ENCODE measurements around the gene RAD9B. TPM values are rescaled to one million over a fixed set of nuclear protein-coding genes. Genes with fewer than 3 reads are reported as not detected.

The RAD9B gene
- total and polyA plus RNA-seq, 2 donors (not counting 1 experiment from before 2014, with no cell fraction given) = 0.40 to 0.50 TPM

- peaks cover 15% of the 10 kb centered on the region for H3K4me1 ChIP-seq (ENCODE audit: control insufficient read depth, extremely low read depth, insufficient read depth, low read length)
- no peaks in the 10 kb centered on the region for H3K79me2 ChIP-seq (ENCODE audit: control insufficient read depth, insufficient read depth, low read length)
- TF ChIP-seq, protein P1, sequence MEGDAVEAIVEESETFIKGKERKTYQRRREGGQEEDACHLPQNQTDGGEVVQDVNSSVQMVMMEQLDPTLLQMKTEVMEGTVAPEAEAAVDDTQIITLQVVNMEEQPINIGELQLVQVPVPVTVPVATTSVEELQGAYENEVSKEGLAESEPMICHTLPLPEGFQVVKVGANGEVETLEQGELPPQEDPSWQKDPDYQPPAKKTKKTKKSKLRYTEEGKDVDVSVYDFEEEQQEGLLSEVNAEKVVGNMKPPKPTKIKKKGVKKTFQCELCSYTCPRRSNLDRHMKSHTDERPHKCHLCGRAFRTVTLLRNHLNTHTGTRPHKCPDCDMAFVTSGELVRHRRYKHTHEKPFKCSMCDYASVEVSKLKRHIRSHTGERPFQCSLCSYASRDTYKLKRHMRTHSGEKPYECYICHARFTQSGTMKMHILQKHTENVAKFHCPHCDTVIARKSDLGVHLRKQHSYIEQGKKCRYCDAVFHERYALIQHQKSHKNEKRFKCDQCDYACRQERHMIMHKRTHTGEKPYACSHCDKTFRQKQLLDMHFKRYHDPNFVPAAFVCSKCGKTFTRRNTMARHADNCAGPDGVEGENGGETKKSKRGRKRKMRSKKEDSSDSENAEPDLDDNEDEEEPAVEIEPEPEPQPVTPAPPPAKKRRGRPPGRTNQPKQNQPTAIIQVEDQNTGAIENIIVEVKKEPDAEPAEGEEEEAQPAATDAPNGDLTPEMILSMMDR (conservative IDR thresholded peaks at IDR 0.05 in 1 of 2, IDR thresholded peaks at IDR 0.05 in 1 of 2; ENCODE audit: low read depth in 1 of 2, low read length in 2 of 2) = no peak
- TF ChIP-seq EZH2 (IDR thresholded peaks at IDR 0.05; ENCODE audit: low read length, missing control alignments) = no peak
- no peaks in the 10 kb centered on the region for H4K20me1 ChIP-seq (ENCODE audit: control insufficient read depth, extremely low read depth, insufficient read depth, low read length)
- no peaks in the 10 kb centered on the region for H3K9me3 ChIP-seq (ENCODE audit: control insufficient read depth, insufficient read depth, low read depth, low read length)
- H3K4me2 ChIP-seq (ENCODE audit: extremely low read depth, insufficient read depth, low read length) = no peak overlapping the region
- peaks cover under 1% of the 10 kb centered on the region for H3K36me3 ChIP-seq (ENCODE audit: control insufficient read depth, insufficient read depth, low read length)
- no peak overlapping the region for H2AFZ ChIP-seq (ENCODE audit: low read length)
- DNase-seq (ENCODE audit: low read depth in 2 of 2) = no peak
- no peak overlapping the region for H3K9ac ChIP-seq (ENCODE audit: insufficient read depth, low read length)
- H3K27ac ChIP-seq (ENCODE audit: insufficient read depth, low read length) = no peak overlapping the region
- no peak overlapping the region for H3K4me3 ChIP-seq (replicated peaks in 1 of 4; ENCODE audit: control extremely low read depth in 1 of 4, insufficient read depth in 1 of 4, low read depth in 3 of 4, low read length in 4 of 4)
- no peaks in the 10 kb centered on the region for H3K27me3 ChIP-seq (ENCODE audit: control insufficient read depth, insufficient read depth, low read length)
These were observed 30.5 kb downstream of the RAD9B start for GRCh38 chr12:110532644-110533043.

DNA sequence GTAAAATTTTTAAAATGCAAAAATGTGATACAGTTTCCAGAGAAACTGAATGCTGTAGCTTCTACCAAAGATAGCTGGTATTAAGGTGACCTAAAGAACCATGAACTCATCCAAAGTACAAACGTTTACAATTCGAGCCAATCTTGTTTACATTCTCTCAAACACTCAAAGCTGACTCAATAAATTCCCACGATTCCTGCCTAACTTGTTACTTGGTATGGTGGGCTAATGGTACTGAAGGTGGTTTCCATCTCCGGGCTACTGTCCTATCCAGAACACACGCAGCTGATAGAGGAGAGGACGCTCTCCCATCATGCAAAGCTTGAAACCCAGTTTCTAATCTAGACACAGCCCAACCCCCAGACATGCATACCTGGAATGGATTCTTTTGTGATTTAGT, 31.5 kb downstream of the RAD9B start:
- peak; percentile 50 to 61 for DNase-seq (ENCODE audit: low read depth in 2 of 2)
- no peak for TF ChIP-seq EZH2 (IDR thresholded peaks at IDR 0.05; ENCODE audit: low read length, missing control alignments)
- TF ChIP-seq, protein P1 (conservative IDR thresholded peaks at IDR 0.05 in 1 of 2, IDR thresholded peaks at IDR 0.05 in 1 of 2; ENCODE audit: low read depth in 1 of 2, low read length in 2 of 2) = no peak

DNA sequence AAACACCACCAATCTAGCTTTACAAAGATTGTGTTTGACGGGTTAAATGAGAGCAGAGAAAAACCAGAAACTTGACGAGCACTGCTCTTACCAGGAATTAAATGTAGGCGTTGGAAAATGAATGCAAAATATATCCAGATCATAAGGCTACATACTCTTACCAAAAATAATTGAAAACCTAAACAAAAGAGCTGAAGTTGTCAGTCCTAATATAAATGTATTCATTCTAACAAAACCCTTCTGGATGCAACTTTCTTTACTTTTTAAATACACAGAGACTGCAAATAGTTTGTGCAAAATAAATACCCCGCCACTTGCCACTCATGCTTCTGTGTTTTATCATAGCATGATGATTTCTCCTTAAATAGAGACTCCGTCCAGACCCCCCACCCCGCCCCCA, 32.7 kb downstream of the RAD9B start:
- no peak overlapping the region for H3K27ac ChIP-seq (ENCODE audit: insufficient read depth, low read length)
- H3K27me3 ChIP-seq (ENCODE audit: control insufficient read depth, insufficient read depth, low read length) = no peaks in the 10 kb centered on the region
- H3K9me3 ChIP-seq (ENCODE audit: control insufficient read depth, insufficient read depth, low read depth, low read length) = no peaks in the 10 kb centered on the region
- no peak for TF ChIP-seq EZH2 (IDR thresholded peaks at IDR 0.05; ENCODE audit: low read length, missing control alignments)
- TF ChIP-seq, protein P1 (conservative IDR thresholded peaks at IDR 0.05 in 1 of 2, IDR thresholded peaks at IDR 0.05 in 1 of 2; ENCODE audit: low read depth in 1 of 2, low read length in 2 of 2) = no peak
- H3K4me1 ChIP-seq (ENCODE audit: control insufficient read depth, extremely low read depth, insufficient read depth, low read length) = peaks cover 15% of the 10 kb centered on the region
- H3K9ac ChIP-seq (ENCODE audit: insufficient read depth, low read length) = no peak overlapping the region
- no peak overlapping the region for H3K4me3 ChIP-seq (replicated peaks in 1 of 4; ENCODE audit: control extremely low read depth in 1 of 4, insufficient read depth in 1 of 4, low read depth in 3 of 4, low read length in 4 of 4)
- H3K79me2 ChIP-seq (ENCODE audit: control insufficient read depth, insufficient read depth, low read length) = no peaks in the 10 kb centered on the region
- no peak overlapping the region for H3K4me2 ChIP-seq (ENCODE audit: extremely low read depth, insufficient read depth, low read length)
- no peak overlapping the region for H2AFZ ChIP-seq (ENCODE audit: low read length)
- no peak for DNase-seq (ENCODE audit: low read depth in 2 of 2)
- no peaks in the 10 kb centered on the region for H4K20me1 ChIP-seq (ENCODE audit: control insufficient read depth, extremely low read depth, insufficient read depth, low read length)
- peaks cover 4% of the 10 kb centered on the region for H3K36me3 ChIP-seq (ENCODE audit: control insufficient read depth, insufficient read depth, low read length)

More for the DNA sequence above, 31.5 kb downstream of the RAD9B start:
- Histone ChIP-seq H3K27me3 (ENCODE audit: control insufficient read depth, insufficient read depth, low read length) (no peaks in the 10 kb centered on the region), H3K9me3 (ENCODE audit: control insufficient read depth, insufficient read depth, low read depth, low read length) (no peaks in the 10 kb centered on the region), H3K9ac (ENCODE audit: insufficient read depth, low read length) (no peak overlapping the region), H2AFZ (ENCODE audit: low read length) (no peak overlapping the region), H3K36me3 (ENCODE audit: control insufficient read depth, insufficient read depth, low read length) (peaks cover 4% of the 10 kb centered on the region), H3K4me3 (replicated peaks in 1 of 4; ENCODE audit: control extremely low read depth in 1 of 4, insufficient read depth in 1 of 4, low read depth in 3 of 4, low read length in 4 of 4) (no peak overlapping the region), H3K79me2 (ENCODE audit: control insufficient read depth, insufficient read depth, low read length) (no peaks in the 10 kb centered on the region), H3K4me2 (ENCODE audit: extremely low read depth, insufficient read depth, low read length) (peak overlapping the region; percentile 52), H3K4me1 (ENCODE audit: control insufficient read depth, extremely low read depth, insufficient read depth, low read length) (peaks cover 15% of the 10 kb centered on the region), H3K27ac (ENCODE audit: insufficient read depth, low read length) (no peak overlapping the region), H4K20me1 (ENCODE audit: control insufficient read depth, extremely low read depth, insufficient read depth, low read length) (no peaks in the 10 kb centered on the region)
